Esophagus squamous epithelium (tissue), 5 donors: ENCODE measurements around the gene TSPAN13. TPM values are rescaled to one million over a fixed set of nuclear protein-coding genes. Genes with fewer than 3 reads are reported as not detected.
A peak's percentile ranks its signal among the peaks of the same experiment; 100 is the strongest.

ENCODE experiments used
- DNase-seq: peaks from one replicate; lab custom pipeline; 2025; lab: John Stamatoyannopoulos, UW
- H3K27ac ChIP-seq, 4 donors: fragments of 200-600 bp; sonication (generic); one replicate each; pipeline ENCODE4 v1.5.1; 2016 to 2019; ENCODE audit warnings: mild to moderate bottlenecking in 1 of 4
- H3K27me3 ChIP-seq, 4 donors: fragments of 200-600 bp; sonication (generic); 1 replicate in 3 of 4; 2 replicates in 1 of 4; pipeline versions ENCODE4 v1.5.1 to v1.6.0; 2017 to 2021; ENCODE audit warnings: antibody characterized with exemption in 1 of 4
- H3K36me3 ChIP-seq, 3 donors: fragments of 200-600 bp; sonication (generic); one replicate each; pipeline ENCODE4 v1.5.1; 2016 to 2019
- H3K4me1 ChIP-seq, 3 donors: fragments of 200-600 bp; sonication (generic); one replicate each; pipeline ENCODE4 v1.5.1; 2017 to 2019
- H3K4me3 ChIP-seq, 4 donors: fragments of 200-600 bp; sonication (generic); 1 replicate in 3 of 4; 2 replicates in 1 of 4; pipeline ENCODE4 v1.5.1; 2016 to 2019; ENCODE audit warnings: mild to moderate bottlenecking in 2 of 4, moderate library complexity in 1 of 4
- H3K9me3 ChIP-seq, 3 donors: fragments of 200-600 bp; sonication (generic); one replicate each; pipeline ENCODE4 v1.5.1; 2016 to 2019
- POLR2A ChIP-seq, 4 donors: fragments of 450-650 bp; IDR thresholded peaks; one replicate each; pipeline ENCODE4 v1.6.1; 2017; ENCODE audit warnings: antibody characterized with exemption in 4 of 4, mild to moderate bottlenecking in 4 of 4, moderate library complexity in 3 of 4
- WGBS, 2 donors: methylation state at CpG; one replicate each; pipeline ENCODE4 v1.1.5; 2018; 5-methylcytosine and 5-hydroxymethylcytosine counted together
- intact Hi-C: fragments of 100-400 bp; cut with DNase I; formaldehyde crosslinking; loops from one replicate; pipeline ENCODE4 v1.15.0; 2022
- total RNA-seq, 4 donors: library from RNA; depleted of rRNA; stranded (reverse); fragments of >200 nt; gene quantifications; one replicate each; pipeline ENCODE4 v1.1.0, GENCODE V29; 2016
- TF ChIP-seq, protein P1 (sequence below), 6 experiments: fragments of 450-650 bp in 4 of 6; fragments of 200-600 bp in 2 of 6; sonication (generic) in 2 of 6; IDR thresholded peaks; one replicate each; pipeline ENCODE4 v1.5.1; 2016 to 2019; ENCODE audit warnings: antibody characterized with exemption in 6 of 6, mild to moderate bottlenecking in 4 of 6, moderate library complexity in 4 of 6
- donor health status: DM: yes; HTN: yes; CAD: no.

Gene TSPAN13
- total RNA-seq, 4 donors from 2014 or later: 9.5 to 16.7 (median 12.1) TPM

DNA sequence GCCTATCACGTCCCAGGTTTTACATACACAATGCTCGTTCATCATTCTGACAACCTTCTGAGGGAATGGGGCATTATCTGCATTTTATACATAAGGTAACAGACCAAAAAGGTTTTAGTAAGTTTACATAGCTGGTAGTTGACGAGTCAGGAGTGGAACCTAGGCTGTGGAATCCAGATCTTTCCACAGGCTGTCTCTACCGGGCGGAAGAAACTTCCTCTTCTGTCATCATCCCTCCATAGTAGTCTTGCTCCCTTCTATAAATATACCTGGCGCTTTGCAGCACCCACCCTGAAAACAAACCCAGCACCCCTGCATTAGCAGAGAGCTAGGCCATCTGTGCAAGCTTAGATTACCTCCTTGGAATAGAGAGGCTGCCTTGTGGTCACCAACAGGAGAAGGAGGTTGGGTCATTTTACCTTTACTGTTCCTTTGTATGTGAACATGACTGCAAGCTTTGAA lies 1.3 kb downstream of the TSPAN13 start:
- H3K4me3 ChIP-seq: peak overlapping the region; percentile 61 to 89 (median 70)
- DNase-seq: no peak
- H3K9me3 ChIP-seq: no peaks in the 10 kb centered on the region

DNA sequence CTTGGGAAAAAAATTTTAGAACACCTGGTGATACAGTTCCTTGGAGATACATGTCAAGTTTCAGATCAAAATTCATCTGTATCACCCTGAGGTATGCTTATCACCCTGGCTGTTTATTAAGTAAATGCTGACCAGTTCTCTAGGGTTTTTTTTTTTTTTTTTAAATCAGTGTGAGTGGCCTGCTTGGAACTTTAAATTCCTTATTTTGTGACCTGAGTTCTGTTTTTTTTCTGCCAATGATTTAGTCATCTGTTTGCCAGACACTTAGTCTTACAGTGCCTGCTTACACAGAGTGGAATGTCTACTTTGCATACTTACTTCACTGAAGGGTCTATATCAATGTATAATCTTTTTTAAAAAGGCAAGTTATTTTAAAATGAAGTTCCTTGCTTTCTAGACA lies 1.8 kb downstream of the TSPAN13 start:
- no peak for DNase-seq
- no peaks in the 10 kb centered on the region for H3K36me3 ChIP-seq

More for the DNA sequence above, 1.3 kb downstream of the TSPAN13 start:
- 36 to 70% methylated on average over 6 of the region's 6 CpGs for WGBS, 2 donors
- intact Hi-C loops: no loop called here
- Histone ChIP-seq H3K4me1 (peaks cover 0 to 18% (median 3%) of the 10 kb centered on the region in 3 donors), H3K27me3 (peaks cover 0 to 14% (median 0%) of the 10 kb centered on the region in 4 donors), H3K36me3 (no peaks in the 10 kb centered on the region), H3K27ac (peak overlapping the region in 3 of 4 donors; percentile 29 to 73 (median 71))
- TF ChIP-seq, protein P1, sequence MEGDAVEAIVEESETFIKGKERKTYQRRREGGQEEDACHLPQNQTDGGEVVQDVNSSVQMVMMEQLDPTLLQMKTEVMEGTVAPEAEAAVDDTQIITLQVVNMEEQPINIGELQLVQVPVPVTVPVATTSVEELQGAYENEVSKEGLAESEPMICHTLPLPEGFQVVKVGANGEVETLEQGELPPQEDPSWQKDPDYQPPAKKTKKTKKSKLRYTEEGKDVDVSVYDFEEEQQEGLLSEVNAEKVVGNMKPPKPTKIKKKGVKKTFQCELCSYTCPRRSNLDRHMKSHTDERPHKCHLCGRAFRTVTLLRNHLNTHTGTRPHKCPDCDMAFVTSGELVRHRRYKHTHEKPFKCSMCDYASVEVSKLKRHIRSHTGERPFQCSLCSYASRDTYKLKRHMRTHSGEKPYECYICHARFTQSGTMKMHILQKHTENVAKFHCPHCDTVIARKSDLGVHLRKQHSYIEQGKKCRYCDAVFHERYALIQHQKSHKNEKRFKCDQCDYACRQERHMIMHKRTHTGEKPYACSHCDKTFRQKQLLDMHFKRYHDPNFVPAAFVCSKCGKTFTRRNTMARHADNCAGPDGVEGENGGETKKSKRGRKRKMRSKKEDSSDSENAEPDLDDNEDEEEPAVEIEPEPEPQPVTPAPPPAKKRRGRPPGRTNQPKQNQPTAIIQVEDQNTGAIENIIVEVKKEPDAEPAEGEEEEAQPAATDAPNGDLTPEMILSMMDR (IDR thresholded peaks at IDR 0.05): no peak
- no peak for TF ChIP-seq POLR2A (IDR thresholded peaks at IDR 0.05)

DNA sequence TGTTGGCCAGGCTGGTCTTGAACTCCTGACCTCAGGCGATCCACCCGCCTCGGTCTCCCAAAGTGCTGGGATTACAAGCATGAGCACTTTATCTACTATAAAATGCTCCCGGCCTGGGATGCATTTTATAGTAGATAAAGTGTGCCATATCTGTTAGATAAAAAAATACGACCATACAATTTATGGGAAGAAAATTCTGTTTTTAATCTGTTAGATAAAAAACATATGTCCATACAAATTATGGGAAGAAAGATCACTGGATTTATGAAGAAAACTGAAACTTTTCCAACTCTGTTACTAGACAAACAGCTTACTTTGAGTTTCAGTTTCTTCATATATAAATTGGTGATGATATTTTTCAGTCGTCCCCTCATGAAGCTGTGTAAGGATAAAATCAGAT lies 4.5 kb downstream of the TSPAN13 start:
- Histone ChIP-seq H3K9me3 (no peaks in the 10 kb centered on the region), H3K4me1 (peaks cover 0 to 18% (median 3%) of the 10 kb centered on the region in 3 donors), H3K4me3 (no peak overlapping the region), H3K27ac (no peak overlapping the region), H3K27me3 (peaks cover 0 to 14% (median 0%) of the 10 kb centered on the region in 4 donors), H3K36me3 (no peaks in the 10 kb centered on the region)
- 92 to 94% methylated on average over 6 of the region's 6 CpGs for WGBS, 2 donors
- TF ChIP-seq, protein P1 (IDR thresholded peaks at IDR 0.05): no peak
- TF ChIP-seq POLR2A (IDR thresholded peaks at IDR 0.05): no peak
- no peak for DNase-seq
- intact Hi-C loops: no loop called here

More for the DNA sequence above, 1.8 kb downstream of the TSPAN13 start:
- intact Hi-C loops: no loop called here
- Histone ChIP-seq H3K4me3 (peak overlapping the region in 1 of 4 donors; percentile 89), H3K27ac (no peak overlapping the region), H3K27me3 (peaks cover 0 to 14% (median 0%) of the 10 kb centered on the region in 4 donors), H3K4me1 (peaks cover 0 to 18% (median 3%) of the 10 kb centered on the region in 3 donors), H3K9me3 (no peaks in the 10 kb centered on the region)
- TF ChIP-seq, protein P1 (IDR thresholded peaks at IDR 0.05): no peak

DNA sequence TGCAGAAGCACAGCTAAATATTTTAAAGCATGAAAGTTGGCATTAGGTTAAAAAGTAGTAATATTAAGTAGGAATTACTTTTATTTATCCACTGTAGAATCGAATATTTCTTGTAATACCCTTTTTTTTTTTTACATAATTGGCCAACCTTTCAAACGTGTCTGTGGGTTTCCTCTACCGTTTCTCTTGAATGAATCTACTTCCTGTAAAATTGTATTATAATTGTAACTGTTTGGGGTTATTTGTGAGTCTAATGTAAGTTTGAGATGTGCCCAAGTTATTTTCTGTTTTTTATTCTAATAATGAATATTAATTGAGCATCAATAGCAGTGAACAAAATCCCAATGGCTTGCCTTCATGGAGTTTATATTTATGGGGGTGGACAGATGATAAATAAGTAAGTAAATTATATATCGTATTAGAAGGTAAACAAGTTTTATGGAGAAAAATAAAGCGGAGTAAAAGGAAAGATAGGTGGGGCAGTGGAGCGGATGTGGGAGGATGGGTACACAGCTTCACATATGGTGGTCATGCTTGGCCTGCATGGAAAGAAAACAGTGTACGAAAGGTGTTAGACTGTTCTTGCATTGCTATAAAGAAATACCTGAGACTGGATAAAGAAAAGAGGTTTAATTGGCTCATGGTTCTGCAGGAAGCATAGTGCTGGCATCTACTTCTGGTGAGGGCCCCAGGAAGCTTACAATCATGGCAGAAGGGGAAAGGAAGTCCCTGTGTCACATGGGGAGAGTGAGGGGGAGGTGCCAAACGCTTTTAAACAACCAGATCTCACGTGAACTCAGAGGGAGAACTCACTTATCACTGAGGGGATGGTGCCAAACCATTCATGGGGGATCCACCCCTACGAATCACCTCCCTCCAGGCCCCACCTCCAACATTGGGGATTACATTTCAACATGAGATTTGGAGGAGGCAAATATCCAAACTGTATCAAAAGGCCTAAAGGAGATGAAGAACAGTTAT lies 5.4 kb downstream of the TSPAN13 start:
- peaks cover 0 to 8% (median 0%) of the 10 kb centered on the region in 4 donors for H3K27me3 ChIP-seq
- H3K9me3 ChIP-seq: no peaks in the 10 kb centered on the region
- intact Hi-C loops: no loop called here
- TF ChIP-seq, protein P1 (IDR thresholded peaks at IDR 0.05): no peak
- TF ChIP-seq POLR2A (IDR thresholded peaks at IDR 0.05): no peak
- 73 to 76% methylated on average over 10 of the region's 10 CpGs for whole genome bisulfite sequencing, 2 donors
- no peaks in the 10 kb centered on the region for H3K36me3 ChIP-seq
- H3K4me1 ChIP-seq: peaks cover 0 to 12% (median 3%) of the 10 kb centered on the region in 3 donors
- no peak for DNase-seq
- no peak overlapping the region for H3K4me3 ChIP-seq
- H3K27ac ChIP-seq: no peak overlapping the region

DNA sequence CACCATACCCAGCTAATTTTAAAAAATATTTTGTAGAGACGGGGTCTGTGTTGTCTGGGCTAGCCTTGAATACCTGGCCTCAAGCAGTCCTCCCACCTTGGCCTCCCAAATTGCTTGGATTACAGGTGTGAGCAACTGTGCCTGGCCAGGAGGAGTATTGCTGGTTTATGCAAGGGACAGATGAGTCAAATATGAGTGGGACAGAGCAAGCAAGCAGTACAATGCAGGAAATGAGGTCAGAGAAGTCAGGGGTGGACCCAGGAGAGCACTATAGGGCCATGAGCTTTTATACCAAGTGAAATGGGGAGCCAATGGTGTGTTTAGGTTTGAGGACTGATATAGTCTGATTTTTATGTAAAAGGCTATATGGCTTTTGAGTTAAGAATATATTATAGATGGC lies 6.3 kb downstream of the TSPAN13 start:
- Histone ChIP-seq H3K36me3 (no peaks in the 10 kb centered on the region), H3K27me3 (no peaks in the 10 kb centered on the region), H3K4me3 (no peak overlapping the region), H3K4me1 (peaks cover 0 to 8% (median 0%) of the 10 kb centered on the region in 3 donors), H3K9me3 (no peaks in the 10 kb centered on the region), H3K27ac (no peak overlapping the region)
- TF ChIP-seq, protein P1 (IDR thresholded peaks at IDR 0.05): no peak
- no peak for TF ChIP-seq POLR2A (IDR thresholded peaks at IDR 0.05)
- intact Hi-C loops: no loop called here
- WGBS, 2 donors: 80 to 100% methylated on average over 1 of the region's 1 CpG
- DNase-seq: no peak
